ENCODE measurements around the gene AKAP1. TPM values are rescaled to one million over a fixed set of nuclear protein-coding genes. Genes with fewer than 3 reads are reported as not detected.

AKAP1 gene
- total and polyA plus RNA-seq, 9 of the 15 experiments (the other 6 are each of a cell fraction or from before 2014, with no cell fraction given), result 12.9 to 63.8 (median 36.4) TPM

- in situ Hi-C loops (cut with MboI), result loop anchor here (25.0 kb wide), 1 partner anchor 968 kb away; no protein-coding TSS in a partner anchor
- H3K9me3 ChIP-seq (replicated peaks; ENCODE audit: control insufficient read depth, insufficient read depth, low read depth, low read length), result 0 out of 2 replicates have a peak, but pooled peaks cover 3% of the 10 kb centered on the region
- peak; percentile 71 for TF ChIP-seq ZFP36 (IDR thresholded peaks at IDR 0.05; ENCODE audit: low read depth, low read length, partially characterized antibody)
- peak; percentile 38 for TF ChIP-seq RBM25 (IDR thresholded peaks at IDR 0.05; ENCODE audit: low read depth, low read length, severe bottlenecking)
- TF ChIP-seq GTF2A2 (tag; IDR thresholded peaks at IDR 0.05), result no peak
- H2AFZ ChIP-seq (ENCODE audit: low read depth, low read length), result no peak overlapping the region
- no peak overlapping the region for H3K9ac ChIP-seq (ENCODE audit: insufficient read depth in 1 of 2, low read depth in 2 of 2, low read length in 2 of 2)
- H3K4me3 ChIP-seq, result no peak overlapping the region
- H3K36me3 ChIP-seq (ENCODE audit: control insufficient read depth, insufficient read depth, low read length), result no peaks in the 10 kb centered on the region
- peaks cover 33 to 36% of the 10 kb centered on the region in 2 experiments; a peak in 4 of 5 replicates for H3K27me3 ChIP-seq (ENCODE audit: control insufficient read depth in 2 of 2, insufficient read depth in 2 of 2, low read length in 2 of 2)
- H3K9me1 ChIP-seq (ENCODE audit: control insufficient read depth, insufficient read depth, low read length), result no peaks in the 10 kb centered on the region
- POLR2A ChIA-PET, result interaction anchor here (0.6 to 1.2 kb wide), 2 partner anchors 17 to 499 kb away, joined by 3 to 6 read pairs; no protein-coding TSS in a partner anchor
- 2% methylated on average over 4 of the region's 5 CpGs for WGBS (ENCODE audit: insufficient coverage, low coverage, missing lambda C conversion rate)
- FAIRE-seq (no peak), ATAC-seq (no peak), DNase-seq (ENCODE audit: extremely low read depth in 1 of 4, low spot score in 3 of 4) (no peak)
- CTCF ChIA-PET (ENCODE audit: low intra/inter-chr PET ratio), result no interaction called here
- H3K27ac ChIP-seq (ENCODE audit: extremely low read depth, low read depth, low read length), result no peak overlapping the region
- no TSS peak for BruUV-seq (replicated peaks)
- H3K4me1 ChIP-seq (replicated peaks in 1 of 2; ENCODE audit: control insufficient read depth in 2 of 2, insufficient read depth in 2 of 2, low read length in 2 of 2), result no peaks in the 10 kb centered on the region
- H4K20me1 ChIP-seq (replicated peaks; ENCODE audit: control insufficient read depth, insufficient read depth, low read length), result peaks cover 4% of the 10 kb centered on the region; the same call in 1 of the 2 replicates
- H3K79me2 ChIP-seq (ENCODE audit: control insufficient read depth, insufficient read depth, low read length), result no peaks in the 10 kb centered on the region
- intact Hi-C loops (cut with micrococcal nuclease), result no loop called here
- no peak overlapping the region for H3K4me2 ChIP-seq (ENCODE audit: insufficient read depth, low read length)
Observed at GRCh38 chr17:57143919-57144318, 58.9 kb downstream of the AKAP1 start.

GRCh38 chr17:57144567-57144966 is 59.5 kb downstream of the AKAP1 start:
- CTCF ChIA-PET (ENCODE audit: low intra/inter-chr PET ratio), result no interaction called here
- Histone ChIP-seq H3K9me3 (replicated peaks; ENCODE audit: control insufficient read depth, insufficient read depth, low read depth, low read length) (no peaks in the 10 kb centered on the region), H3K9ac (ENCODE audit: insufficient read depth in 1 of 2, low read depth in 2 of 2, low read length in 2 of 2) (no peak overlapping the region), H3K36me3 (ENCODE audit: control insufficient read depth, insufficient read depth, low read length) (no peaks in the 10 kb centered on the region), H3K4me1 (replicated peaks in 1 of 2; ENCODE audit: control insufficient read depth in 2 of 2, insufficient read depth in 2 of 2, low read length in 2 of 2) (no peaks in the 10 kb centered on the region), H3K27me3 (ENCODE audit: control insufficient read depth in 2 of 2, insufficient read depth in 2 of 2, low read length in 2 of 2) (peaks cover 35 to 40% of the 10 kb centered on the region in 2 experiments; a peak in 4 of 5 replicates), H2AFZ (ENCODE audit: low read depth, low read length) (no peak overlapping the region), H3K27ac (ENCODE audit: extremely low read depth, low read depth, low read length) (no peak overlapping the region), H3K4me2 (ENCODE audit: insufficient read depth, low read length) (no peak overlapping the region), H3K79me2 (ENCODE audit: control insufficient read depth, insufficient read depth, low read length) (no peaks in the 10 kb centered on the region), H4K20me1 (replicated peaks; ENCODE audit: control insufficient read depth, insufficient read depth, low read length) (peaks cover 4% of the 10 kb centered on the region; the same call in 1 of the 2 replicates), H3K9me1 (ENCODE audit: control insufficient read depth, insufficient read depth, low read length) (no peaks in the 10 kb centered on the region), H3K4me3 (no peak overlapping the region)
- ATAC-seq (no peak), FAIRE-seq (no peak), DNase-seq (ENCODE audit: extremely low read depth in 1 of 4, low spot score in 3 of 4) (no peak)
- POLR2A ChIA-PET, result no interaction called here
- TF ChIP-seq TCF7 (IDR thresholded peaks at IDR 0.05; ENCODE audit: borderline replicate concordance), result no peak
- no peak for TF ChIP-seq NR2C2 (CRISPR knock-in tag; IDR thresholded peaks at IDR 0.05)
- TF ChIP-seq NR2C2 (tag; IDR thresholded peaks at IDR 0.05), result no peak
- TF ChIP-seq NFE2 (IDR thresholded peaks at IDR 0.05; ENCODE audit: low read depth), result no peak
- TF ChIP-seq ZNF134 (CRISPR knock-in tag; conservative IDR thresholded peaks at IDR 0.05), result no peak
- TF ChIP-seq TEAD1 (CRISPR knock-in tag; IDR thresholded peaks at IDR 0.05), result no peak
- intact Hi-C loops (cut with micrococcal nuclease) (no loop called here), in situ Hi-C loops (cut with MboI) (loop anchor here (25.0 kb wide), 1 partner anchor 968 kb away; no protein-coding TSS in a partner anchor)
- no TSS peak for BruUV-seq (replicated peaks)
- WGBS (ENCODE audit: insufficient coverage, low coverage, missing lambda C conversion rate), result 5% methylated on average over 7 of the region's 7 CpGs

All from K562 (cell line).